ENCODE results near the gene MRPL45.

DNA sequence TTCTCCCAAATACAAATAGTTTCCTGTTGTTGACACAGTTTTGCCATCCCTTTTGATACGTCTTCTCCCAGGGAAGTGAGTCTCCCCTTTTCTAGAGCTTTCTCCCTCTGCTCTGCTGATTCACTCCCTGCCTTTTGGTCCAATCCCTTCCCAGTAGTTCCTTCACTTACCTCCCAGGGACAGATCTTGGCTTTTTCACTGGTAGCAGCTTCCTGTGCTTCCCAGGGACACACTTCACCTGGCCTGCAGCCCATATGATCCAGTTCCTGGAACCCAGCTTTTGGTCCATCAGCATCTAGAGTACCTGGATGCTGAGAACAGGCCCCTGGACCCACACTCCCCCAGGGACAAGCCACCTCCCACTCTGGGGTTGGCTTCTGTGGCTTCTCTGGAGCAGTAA, 31.0 kb downstream of the MRPL45 start:
- TF ChIP-seq, protein P1, sequence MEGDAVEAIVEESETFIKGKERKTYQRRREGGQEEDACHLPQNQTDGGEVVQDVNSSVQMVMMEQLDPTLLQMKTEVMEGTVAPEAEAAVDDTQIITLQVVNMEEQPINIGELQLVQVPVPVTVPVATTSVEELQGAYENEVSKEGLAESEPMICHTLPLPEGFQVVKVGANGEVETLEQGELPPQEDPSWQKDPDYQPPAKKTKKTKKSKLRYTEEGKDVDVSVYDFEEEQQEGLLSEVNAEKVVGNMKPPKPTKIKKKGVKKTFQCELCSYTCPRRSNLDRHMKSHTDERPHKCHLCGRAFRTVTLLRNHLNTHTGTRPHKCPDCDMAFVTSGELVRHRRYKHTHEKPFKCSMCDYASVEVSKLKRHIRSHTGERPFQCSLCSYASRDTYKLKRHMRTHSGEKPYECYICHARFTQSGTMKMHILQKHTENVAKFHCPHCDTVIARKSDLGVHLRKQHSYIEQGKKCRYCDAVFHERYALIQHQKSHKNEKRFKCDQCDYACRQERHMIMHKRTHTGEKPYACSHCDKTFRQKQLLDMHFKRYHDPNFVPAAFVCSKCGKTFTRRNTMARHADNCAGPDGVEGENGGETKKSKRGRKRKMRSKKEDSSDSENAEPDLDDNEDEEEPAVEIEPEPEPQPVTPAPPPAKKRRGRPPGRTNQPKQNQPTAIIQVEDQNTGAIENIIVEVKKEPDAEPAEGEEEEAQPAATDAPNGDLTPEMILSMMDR (IDR thresholded peaks at IDR 0.05; ENCODE audit: insufficient read depth, low read length, poor library complexity, severe bottlenecking) = no peak
- TF ChIP-seq EZH2phosphoT487 (conservative IDR thresholded peaks at IDR 0.05; ENCODE audit: low read length) = no peak
